Measurements from ENCODE around the gene APOA4. TPM values are rescaled to one million over a fixed set of nuclear protein-coding genes. Genes with fewer than 3 reads are reported as not detected.
"Not testable (repeated sequence)": the region's sequence is repeated elsewhere in the genome, so short reads cannot be mapped to it uniquely, and the experiment has no call there.

Gene APOA4
- total RNA-seq, 1 donor from 2014 or later = not detected

DNA sequence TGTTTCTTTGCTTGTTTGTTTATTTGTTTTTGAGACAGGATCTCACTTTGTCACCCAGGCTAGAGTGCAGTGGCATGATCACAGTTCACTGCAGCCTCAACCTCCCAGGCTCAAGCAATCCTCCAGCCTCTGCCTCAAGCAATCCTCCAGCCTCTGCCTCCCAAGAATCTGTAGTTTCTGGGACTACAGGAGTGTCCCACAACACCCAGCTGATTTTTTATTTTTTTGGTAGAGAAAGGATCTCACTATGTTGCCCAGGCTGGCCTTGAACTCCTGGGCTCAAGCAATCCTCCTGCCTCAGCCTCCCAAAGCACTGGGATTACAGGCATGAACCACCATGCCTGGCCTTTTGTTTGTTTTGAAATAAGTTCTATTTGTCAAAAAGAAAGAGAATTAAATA is 21.4 kb downstream of the APOA4 start:
- DNase-seq (ENCODE audit: low read depth) = not testable (repeated sequence)

DNA sequence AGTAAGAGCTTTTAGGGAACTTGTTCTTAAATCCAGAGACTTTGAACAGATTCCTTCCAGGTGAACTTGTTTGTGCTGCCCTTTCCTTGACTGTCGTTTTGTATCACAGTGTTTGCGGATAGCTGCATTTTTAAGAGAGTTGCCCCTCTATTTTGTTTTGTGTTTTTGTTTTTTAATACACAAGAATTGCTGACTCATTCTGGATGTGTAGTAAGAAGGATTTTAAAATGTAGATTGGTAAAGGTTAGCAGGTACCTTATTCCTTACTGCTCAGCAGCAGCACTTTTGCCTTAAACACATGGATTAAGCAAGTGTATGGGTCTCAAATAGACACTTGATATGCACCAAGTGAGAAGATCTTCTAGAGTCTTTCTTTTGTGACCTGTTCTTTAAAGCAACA is 22.5 kb downstream of the APOA4 start:
- no peak for DNase-seq (ENCODE audit: low read depth)

DNA sequence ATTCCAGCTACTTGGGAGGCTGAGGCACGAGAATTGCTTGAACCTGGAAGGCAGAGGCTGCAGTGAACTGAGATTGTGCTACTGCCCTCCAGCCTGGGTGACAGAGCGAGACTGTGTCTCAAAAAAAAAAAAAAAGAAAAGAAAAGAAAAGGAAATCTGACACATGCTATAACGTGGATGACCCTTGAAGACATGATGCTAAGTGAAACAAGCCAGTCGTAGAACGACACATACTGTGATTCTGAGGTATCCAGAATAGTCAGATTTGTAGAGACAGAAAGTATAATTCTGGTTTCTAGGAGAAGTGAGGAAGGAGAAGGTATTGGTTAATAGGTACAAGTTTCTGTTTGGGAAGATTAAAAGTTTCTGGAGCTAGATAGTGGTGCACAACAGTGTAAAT is 24.7 kb downstream of the APOA4 start:
- no peak for DNase-seq (ENCODE audit: low read depth)

DNA sequence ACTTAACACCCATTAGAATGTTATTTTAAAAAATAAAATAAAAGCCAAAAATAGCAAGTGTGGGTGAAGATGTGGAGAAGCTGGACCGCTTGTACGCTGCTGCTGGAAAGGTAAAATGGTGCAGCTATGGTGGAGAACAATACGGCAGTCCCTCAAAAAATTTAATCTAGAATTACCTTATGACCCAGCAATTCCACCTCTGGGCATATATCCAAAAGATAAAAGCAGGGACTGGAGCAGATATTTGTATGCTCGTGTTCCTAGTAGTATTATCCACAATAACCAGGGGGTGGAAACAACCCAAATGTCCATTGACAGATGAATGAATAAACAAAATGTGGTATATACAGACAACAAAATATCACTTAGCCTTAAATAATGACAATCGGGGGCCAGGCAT is 25.3 kb downstream of the APOA4 start:
- DNase-seq (ENCODE audit: low read depth) = no peak

DNA sequence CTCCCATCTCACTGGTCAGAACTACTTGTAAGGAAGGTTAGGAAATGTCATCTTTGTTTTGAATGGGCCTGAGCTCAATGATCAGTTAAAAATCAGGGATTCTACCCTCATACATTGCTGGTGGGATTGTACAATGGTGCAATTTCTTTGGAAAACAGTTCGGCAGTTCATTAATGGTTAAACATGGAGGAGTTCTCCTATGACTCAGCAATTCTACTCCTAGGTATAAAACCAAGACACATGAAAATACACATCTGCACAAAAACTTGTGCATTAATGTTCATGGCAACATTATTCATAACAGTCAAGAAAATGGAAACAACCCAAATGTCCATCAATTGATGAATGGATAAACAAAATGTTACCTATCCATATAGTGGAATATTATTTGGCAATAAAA is 26.6 kb downstream of the APOA4 start:
- DNase-seq (ENCODE audit: low read depth) = peak; percentile 62

DNA sequence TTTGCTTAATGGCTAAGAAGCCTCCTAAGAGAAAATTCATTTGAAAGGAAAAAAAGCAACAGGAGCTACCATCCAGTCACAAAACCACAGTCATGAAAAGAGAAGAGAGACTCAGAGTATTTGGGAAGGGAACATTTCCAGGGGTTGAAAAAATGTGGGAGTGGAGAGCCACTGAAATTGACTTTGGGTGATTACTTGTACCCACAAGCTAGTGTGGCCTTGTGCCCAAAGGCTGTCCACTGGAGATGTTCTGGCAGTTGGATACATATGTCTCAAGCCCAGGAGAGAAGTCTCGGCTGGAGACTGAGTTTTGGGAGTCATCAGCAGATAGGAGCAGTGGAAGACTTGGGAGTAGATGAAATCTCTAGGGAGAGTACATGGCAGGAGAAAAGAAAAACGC is 28.3 kb downstream of the APOA4 start:
- DNase-seq (ENCODE audit: low read depth) = no peak

DNA sequence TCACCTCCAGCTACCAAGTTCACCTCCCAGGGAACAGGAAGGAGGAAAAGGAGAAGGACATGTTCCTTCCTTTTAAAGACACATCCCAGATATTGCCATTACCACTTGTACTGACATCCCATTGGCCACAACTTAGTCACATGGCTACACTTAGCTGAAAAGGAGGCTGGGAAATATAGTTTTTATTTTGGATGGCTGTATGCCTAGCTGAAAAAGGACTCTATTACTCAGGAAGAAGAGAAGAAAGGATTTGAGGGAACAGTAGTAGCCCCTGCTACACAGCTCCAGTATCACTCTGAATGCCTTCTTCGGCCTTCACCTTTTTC is 29.4 kb downstream of the APOA4 start:
- peak; percentile 16 for DNase-seq (ENCODE audit: low read depth)

DNA sequence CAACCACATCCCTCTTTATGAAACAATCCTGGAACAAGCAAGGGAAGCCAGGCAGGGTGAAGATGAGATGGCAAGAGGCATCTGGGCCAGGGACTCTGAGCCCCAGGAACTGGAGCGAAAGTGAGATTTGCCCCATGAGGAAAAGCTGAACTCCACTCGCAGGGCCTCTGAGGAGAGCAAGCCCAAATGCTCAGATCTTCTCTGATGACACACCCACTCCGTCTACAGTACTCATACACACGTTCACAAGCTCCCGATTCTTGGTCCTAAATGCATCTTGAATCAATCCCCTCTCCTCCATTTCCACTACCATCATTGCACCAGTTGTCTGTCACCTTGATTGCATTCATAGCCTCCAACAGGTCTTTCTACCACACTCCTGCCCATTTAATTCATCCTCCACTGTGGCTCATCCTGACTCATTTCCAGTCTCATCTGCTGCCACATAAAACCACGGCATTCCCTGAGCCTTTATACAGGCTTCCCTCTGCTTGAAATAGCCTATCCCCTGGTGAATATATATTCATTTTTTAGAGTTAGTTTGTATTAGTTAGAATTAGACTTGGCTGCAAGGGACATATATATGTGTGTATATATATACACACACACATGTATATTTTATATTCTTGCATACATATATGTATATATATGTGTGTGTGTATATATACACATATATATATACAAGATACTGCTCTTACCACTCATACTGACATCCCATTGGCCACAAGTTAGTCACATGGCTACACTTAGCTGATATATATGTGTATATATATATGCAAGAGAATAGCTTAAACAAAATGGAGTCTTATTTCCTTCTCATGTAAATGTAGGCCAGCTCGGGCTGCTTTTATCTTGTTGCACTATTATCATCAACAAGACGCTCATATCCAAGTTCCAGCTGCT is 30.0 kb downstream of the APOA4 start:
- peak; percentile 51 for DNase-seq (ENCODE audit: low read depth)

DNA sequence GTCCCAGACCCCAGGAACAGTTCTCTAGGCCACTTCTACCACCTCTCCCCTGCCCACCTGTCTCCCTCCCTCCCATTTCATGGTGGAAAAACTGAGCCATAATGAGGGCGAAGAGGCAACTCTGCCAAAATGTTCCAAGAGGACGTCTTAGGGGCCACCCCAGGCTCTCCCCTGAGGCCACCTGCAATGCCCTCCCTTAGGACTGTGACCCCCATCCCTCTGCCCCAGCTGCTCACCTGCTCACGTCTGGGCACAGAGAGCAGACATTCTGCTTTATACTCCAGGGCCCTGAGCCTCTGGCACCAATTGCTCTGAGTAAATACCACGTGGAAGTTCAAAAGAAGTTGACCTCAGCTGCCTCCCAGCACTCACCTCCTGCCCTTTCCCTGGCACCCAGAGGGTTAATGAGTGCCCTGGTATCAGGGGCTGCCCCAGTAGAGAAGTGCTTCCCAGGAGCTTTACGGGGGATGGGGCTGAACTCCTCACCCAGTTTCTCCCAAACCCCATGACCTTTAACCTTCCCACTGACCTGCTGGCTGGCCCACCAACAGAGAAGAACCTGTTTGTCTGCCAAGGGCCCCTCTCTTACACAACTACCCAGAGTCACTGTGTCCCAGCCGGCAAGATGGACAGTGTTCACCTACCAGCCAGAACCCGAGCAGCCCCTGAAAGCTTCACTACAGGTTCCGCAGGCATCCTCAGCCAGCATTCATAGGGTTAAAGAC is 30.8 kb downstream of the APOA4 start:
- no peak for DNase-seq (ENCODE audit: low read depth)

DNA sequence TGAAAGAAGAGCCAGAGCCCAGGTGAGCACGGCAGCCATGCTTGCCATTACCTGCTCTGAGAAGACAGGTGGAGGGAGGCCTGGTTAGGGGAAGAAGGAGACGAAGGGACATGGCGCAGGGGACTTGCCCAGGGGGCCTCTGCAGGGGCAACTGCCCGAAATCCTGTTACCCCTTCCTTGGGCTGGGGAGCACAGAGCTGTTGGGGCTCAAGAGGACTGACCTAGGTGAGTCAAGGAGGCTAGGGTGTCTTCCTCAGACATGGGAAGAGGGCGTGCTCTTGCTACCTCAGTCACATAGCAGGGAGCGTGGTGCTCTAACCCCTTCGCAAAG is 31.3 kb downstream of the APOA4 start, which contains the start of gene APOA5:
Gene APOA5 (minus strand): TSS at position 67 of the 331 bp plus-strand sequence. CDS start 19 bp downstream, at position 48.
- DNase-seq (ENCODE audit: low read depth) = no peak

DNA sequence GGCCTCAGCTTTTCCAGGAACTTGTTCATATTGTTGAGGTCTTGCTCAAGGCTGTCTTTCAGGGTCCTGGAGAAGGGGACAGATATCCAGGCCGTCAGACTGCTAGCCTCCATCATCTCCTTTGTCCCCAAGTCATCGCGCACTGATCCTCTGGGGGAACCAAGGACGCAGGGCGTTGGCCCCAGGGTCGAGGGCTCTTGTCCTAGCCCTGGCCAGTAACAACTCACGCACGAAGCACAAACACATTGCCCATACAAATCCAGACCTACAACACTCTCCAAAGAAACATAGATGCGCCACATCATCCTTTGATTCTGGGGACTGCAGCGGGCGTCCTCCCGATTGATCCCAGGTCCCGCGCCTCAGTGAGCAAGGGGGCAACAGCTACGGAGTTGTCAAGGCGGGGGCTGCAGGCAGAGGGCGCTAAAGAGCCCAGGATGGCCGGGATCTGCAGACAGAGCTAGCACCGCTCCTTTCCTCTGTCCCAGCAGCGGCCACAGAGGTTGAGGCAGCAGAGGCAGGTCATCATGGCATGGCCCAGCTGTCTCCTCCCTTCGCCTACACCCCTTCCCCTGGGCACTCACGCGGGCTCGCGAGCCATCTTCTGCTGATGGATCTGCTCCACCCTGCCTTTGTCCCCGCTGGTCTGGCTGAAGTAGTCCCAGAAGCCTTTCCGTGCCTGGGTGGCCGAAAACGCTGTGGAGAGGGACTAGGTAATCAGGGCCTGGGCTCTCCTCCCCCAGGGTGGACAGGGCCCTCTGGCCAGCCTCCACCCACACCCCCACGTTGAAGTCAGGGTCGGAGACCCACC is 31.9 kb downstream of the APOA4 start:
- DNase-seq (ENCODE audit: low read depth) = peak; percentile 19

DNA sequence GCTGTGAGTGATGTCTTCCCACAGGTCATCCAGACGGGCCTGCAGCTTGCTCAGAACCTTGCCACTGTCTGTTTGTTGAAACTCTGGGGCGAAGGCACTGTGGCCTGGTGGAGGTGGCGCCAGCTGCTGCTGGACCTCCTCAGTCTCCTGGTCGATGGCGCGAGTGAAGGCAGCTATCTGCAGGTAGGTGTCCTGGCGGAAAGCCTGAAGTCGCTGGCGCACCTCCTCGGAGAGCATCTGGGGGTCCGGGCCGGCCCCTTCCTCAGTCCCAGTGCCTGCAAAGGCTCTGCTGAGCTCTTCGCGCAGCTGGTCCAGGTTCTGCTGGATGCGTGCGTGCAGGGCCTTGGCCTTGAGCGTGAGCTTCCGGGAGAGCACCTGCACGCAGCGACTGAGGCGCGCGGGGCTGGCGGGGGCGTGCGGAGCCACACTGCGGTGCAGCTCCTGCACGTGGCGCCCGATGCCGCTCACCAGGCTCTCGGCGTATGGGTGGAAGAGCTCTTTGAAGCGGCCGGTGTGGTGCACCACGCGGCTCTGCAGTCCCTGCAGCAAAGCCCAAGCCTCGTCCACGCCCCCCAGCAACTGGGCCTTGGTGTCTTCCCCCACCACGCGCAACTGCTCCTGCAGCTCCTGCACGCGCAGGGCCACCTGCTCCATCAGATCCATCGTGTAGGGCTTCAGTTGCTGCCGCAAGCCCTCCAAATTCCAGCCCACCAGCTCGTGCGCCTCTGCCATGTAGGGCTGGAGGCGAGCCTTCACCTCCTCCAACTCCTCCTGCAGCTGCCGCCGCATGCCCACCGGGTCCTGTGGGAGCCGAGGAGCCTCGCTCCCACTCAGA is 32.7 kb downstream of the APOA4 start:
- DNase-seq (ENCODE audit: low read depth) = no peak

DNA sequence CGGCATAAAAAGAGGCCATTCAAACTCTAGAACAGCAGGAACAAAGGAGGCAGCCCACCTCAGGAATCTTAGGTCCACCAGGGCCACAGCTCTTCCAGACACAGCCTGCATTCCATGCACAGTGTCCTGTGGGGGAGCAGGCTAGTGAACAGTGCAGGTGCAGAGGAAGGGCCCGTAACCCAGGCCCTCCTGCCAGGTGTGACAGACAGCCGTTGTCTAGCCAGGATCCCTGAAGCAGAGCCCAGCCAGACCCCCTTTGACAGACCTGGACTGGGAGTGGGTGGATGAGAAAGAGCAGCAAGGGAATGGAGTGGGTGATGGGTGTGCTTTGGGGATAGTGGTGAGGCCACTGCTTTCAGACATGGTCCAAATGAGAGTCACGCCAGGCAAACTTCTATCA is 34.1 kb downstream of the APOA4 start:
- no peak for DNase-seq (ENCODE audit: low read depth)

DNA sequence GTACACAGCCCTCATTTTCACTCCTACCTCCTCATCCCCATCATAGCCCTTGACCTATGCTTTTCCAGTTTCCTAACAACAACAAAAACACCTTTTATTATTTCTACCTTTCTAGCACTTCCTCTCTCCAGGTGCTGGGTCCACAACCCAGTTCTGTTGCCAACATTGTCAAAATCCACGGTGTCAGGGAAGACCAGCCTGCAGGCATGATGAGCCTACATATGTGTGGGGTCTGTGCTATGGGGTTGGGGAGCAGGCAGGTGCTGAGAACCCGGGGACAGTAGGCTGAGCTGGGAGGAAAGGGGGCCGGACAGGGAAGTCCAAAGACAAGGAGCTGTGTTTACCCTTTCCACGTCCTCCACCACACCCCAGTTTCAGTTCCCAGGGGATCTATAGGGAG is 34.6 kb downstream of the APOA4 start:
- DNase-seq (ENCODE audit: low read depth) = no peak

DNA sequence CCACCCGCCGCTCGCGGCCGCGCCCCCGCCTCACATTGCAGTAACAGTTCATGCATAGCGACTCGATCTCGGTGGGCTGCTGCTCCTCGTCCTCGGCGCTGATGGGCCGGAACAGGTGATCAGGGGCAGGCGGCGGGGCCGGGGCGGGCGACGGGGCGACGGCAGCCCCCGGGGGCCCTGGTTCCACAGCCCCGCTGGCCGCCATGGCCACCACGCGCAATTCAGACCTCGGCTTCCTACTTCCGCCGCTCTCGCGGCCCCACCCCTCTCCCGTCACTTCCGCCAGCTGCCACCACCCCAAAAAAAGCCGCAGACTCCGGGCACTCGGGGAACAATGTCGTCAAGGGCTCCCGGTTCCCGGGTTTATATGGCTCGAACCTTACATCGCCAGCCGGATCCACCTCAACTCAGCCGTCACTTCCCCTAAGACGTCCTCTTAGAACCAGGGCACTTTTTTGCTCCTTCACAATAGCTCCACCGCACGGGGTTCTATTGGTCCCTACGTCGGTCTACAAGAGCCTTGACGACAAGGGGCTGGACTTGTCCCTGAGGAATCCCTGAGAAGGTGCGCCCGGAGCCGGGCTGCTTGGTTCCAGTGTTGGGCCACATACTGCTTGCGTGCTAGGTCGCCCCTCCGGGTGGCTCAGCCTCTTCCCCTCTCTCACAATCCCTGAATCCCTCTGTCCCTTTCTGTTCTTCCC is 35.2 kb downstream of the APOA4 start, which contains the start of gene ZPR1:
Gene ZPR1 (minus strand): TSS at position 238 of the 701 bp plus-strand sequence. CDS start 33 bp downstream, at position 205.
- peak; percentile 60 for DNase-seq (ENCODE audit: low read depth)

DNA sequence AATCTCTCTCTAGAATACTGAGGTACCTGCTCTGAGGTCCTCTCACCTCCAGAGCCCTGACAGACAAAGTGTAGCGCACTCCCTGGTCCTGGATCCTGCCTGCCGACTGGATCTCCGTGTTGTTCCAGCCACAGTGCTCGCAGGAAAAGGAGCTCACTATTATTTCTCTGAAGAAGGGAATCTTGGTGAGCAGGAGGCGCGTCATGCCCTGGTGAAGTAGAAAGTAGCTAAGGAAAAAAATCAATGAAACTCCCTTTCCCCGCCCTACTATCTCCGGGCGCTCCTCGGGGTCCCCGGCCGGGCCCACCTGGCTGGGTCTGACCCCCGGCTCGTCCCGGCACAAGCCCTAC is 35.7 kb downstream of the APOA4 start:
- no peak for DNase-seq (ENCODE audit: low read depth)

DNA sequence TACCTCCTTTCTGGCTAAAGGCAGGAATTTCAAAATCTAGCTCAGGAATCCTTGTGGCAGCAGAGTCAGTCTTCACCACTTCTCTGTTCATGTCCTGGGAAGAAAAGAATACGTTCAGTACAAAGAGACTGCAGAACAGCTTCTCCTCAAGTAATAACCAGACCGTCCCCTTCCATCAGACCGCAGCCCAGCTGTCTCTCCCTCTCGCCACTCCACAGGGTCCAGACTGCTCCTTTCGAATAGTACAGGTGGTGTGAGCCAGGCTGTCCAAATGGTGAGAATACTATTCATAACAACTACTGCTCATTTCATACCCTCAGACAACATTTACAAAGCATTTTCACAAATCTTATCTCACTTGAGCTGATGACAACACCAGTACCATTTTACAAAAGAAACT is 36.1 kb downstream of the APOA4 start:
- DNase-seq (ENCODE audit: low read depth) = no peak

DNA sequence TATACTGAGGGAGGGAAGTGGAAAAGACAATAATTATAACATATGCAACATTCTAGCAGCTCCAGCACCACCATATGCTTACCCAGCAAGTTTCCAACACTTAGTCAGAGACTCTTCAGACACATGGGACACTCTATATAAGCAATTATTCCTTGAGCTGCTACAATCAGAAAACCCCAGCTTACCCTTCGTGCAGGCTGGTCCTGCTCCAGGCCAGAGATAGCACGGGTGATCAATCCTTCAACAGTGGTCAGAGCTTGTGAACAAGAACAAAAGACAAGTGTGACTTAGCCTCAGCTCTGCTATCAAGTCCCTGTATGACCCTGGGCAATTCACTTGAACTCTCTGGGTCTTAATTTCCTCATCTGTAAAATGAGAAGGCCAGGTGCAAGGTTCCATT is 36.8 kb downstream of the APOA4 start:
- DNase-seq (ENCODE audit: low read depth) = no peak

DNA sequence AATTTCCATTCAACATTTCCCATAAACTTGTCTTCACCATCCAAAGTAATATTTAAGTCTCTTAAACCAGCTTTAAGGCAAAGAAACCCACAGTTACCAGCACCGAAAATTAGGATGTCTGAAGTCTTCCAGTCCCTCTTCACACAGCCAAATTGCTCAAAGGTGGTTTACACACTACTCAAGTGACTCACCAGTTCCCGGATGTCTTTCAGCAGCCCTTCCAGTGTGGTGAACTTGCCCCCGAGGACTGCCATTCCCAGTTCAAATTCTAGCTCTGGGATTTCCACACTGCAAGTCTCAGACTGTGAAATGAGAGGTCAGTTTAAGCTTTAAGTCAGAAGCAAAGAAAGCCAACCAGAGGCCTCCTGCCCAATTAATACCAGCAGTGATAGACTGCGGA is 40.4 kb downstream of the APOA4 start:
- peak; percentile 44 for DNase-seq (ENCODE audit: low read depth)

DNA sequence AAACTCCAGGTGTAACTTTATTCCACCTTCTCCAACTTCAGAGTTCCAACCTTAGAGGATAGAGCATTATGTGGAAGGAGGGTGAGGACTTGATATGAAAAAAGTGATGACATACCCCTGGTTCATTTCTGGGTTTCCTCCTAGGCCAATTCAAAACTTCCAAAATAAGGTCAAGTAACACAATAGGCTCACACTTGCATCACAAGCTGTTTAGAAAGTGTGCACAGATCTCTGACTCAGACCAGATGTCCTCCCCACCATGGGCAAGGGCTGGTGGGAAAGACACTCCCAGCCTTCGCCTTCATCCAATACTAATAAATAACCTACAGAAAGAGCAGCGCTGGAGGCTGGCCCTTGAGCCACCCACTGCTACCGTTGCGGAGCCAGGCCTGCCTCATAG is 44.5 kb downstream of the APOA4 start:
- DNase-seq (ENCODE audit: low read depth) = no peak

DNA sequence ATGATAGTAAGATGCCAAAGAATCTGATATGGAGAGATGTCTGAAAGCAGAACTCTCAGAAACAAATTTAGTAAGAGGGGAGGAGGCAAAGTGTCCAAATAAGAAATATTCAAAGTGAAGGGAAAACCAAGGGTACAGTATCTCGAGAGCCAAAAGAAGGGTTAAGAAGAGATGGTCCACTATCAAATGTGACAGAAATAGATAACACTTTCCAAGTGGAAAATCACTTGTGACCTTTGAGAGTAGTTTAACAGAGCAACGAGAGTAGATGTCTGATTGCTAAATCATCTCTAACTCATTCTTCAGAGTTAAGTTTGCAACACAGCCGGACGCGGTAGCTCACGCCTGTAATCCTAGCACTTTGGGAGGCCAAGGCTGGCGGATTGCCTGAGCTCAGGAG is 46.0 kb downstream of the APOA4 start:
- DNase-seq (ENCODE audit: low read depth) = no peak
